Hair follicular keratinocyte (primary cell): ENCODE measurements around the gene PLSCR4. TPM values are rescaled to one million over a fixed set of nuclear protein-coding genes. Genes with fewer than 3 reads are reported as not detected.

ENCODE experiments used
- total RNA-seq: library from RNA; depleted of rRNA; stranded (reverse); fragments of >200 nt; gene quantifications from 2 replicates; pipeline ENCODE4 v1.2.3, GENCODE V29; 2015

Gene PLSCR4
- total RNA-seq: 1.3 and 3.8 TPM in 2 replicates

DNA sequence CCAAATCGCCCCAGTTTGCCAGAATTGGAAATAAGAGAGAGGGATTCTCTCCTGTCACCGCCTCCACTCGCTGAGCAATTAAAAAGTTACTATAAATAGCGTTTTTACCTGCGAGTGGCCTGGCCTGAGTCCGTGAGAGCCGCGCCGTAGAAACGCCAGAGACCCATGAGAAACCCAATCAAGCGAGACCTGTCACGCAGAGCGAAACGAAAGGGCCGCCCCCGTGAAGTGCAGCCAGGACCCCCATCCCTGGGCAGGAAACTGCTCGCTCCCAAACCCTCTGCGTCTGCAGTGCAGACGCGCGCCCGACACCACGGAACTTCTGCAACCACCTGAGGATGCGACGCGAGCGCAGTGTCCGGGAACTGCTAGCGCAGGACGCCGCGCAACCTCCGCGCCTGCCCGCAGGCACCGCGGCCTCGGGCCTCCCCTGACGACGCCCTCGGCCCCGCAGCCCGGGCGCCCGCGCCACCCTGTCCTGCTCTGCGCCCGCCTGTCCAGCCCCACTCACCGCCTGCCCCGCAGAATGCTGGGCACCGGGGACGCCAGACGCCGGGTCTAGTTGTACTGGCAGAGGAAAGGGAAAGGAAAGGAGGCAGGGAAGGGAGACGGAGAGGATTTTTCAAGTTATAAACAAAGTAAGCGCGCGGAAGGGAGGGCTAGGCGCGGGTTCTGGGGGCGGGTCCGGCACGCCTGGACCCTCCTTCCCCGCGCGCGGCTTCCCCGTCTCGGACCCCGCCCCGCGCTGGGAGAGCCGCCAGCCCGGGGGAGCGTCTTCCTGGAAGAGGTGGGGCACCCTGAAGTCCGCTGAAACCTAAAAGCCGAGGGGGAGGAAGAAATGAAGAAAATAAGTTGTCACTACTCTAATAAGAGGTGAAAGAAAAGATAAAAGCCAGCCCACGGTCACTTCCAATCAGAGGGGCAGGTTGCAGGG lies at the start of gene PLSCR4:
Gene PLSCR4 (minus strand): TSS at position 657 of the 934 bp plus-strand sequence. CDS start 29,034 bp downstream, outside the sequence.

DNA sequence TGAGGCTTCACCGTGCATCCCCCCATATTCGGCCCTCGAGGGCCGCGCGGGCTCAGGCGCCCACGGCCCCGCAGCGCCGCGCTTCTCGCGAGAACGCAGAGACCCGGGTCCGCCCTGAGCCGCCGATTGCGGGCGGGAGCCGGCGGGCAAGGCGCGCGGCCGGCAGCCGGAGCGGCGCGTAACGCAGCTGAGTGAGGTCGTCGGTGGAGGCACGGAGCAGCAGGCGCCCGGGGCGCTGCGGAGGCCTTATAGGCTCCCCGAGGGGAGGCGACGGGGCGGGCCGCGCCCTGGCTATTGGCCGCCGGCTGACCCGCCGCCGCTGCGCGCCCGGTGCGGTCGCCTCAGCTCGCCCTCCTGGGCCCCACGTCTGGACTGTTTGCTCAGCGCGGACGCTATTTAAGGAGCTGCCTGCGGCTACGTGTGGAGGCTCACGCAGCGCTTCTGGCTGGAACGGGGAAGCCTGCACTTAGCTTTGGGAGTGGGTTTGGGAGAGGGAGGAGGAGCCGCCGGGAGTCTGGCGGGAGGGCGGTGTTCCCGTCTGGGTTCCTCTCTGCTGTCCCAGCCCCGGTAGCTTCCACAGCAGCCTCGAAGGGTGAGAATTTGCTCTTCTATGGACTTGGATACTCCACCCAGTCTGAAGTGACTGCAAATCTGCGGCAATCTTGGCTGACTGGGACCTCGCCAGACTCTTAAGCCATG lies 89.8 kb downstream of the PLSCR4 start, which contains the start of gene PLOD2:
Gene PLOD2 (minus strand): TSS at position 221 of the 699 bp plus-strand sequence. CDS start 195 bp downstream, at position 26.

Other genes with a start within 250 kb of the PLSCR4 start
- 41.3 and 47.6 TPM in 2 replicates for gene PLOD2, start 89.9 kb downstream of the PLSCR4 start, total RNA-seq
- gene PLSCR2, start 218.5 kb upstream of the PLSCR4 start, total RNA-seq: not detected in 2 replicates